BJ (cell line): ENCODE data around the gene HS3ST2. TPM values are rescaled to one million over a fixed set of nuclear protein-coding genes. Genes with fewer than 3 reads are reported as not detected.
A peak's percentile ranks its signal among the peaks of the same experiment; 100 is the strongest.

Experiments used
- CTCF ChIA-PET: fragments of 350-600 bp; formaldehyde crosslinking; extraction: SDS; loops from one replicate; lab custom pipeline; 2021; ENCODE audit warnings: antibody characterized with exemption, inconsistent platforms; lab: Yijun Ruan, JAX
- POLR2A ChIA-PET: fragments of 300-600 bp; sonication (Branson Sonifier 250); formaldehyde crosslinking; extraction: SDS; loops from one replicate; lab custom pipeline; 2021; ENCODE audit warnings: antibody characterized with exemption; lab: Charles Lee
- DNase-seq: peaks from one replicate; pipeline ENCODE4 v3.0.0-alpha.2; 2011; ENCODE audit warnings: low read depth
- H3K27me3 ChIP-seq: 2 replicates; pipeline ENCODE4 v1.6.0; 2011; ENCODE audit warnings: low read length; ENCODE audit not compliant: control insufficient read depth, insufficient read depth
- H3K36me3 ChIP-seq: 2 replicates; pipeline ENCODE4 v1.5.1; 2011; ENCODE audit warnings: low read length; ENCODE audit not compliant: control insufficient read depth, insufficient read depth
- H3K4me3 ChIP-seq: 2 replicates; pipeline ENCODE4 v1.5.1; 2011; ENCODE audit warnings: low read depth, mild to moderate bottlenecking, control low read depth, low read length
- polyA plus RNA-seq: library from polyadenylated mRNA; depleted of rRNA; stranded (reverse); fragments of >200 nt; gene quantifications from 2 replicates; pipeline ENCODE4 v1.2.3, GENCODE V29; 2011
- TF ChIP-seq, protein P1 (sequence below): IDR thresholded peaks from 2 replicates; pipeline ENCODE4 v1.5.1; 2011; ENCODE audit warnings: low read depth, mild to moderate bottlenecking, control low read depth, inconsistent platforms, low read length, moderate library complexity; ENCODE audit not compliant: insufficient read depth

HS3ST2 gene
- polyA plus RNA-seq, 1 experiment = not detected

GRCh38 chr16:22948603-22949368 is 134.8 kb downstream of the HS3ST2 start:
- TF ChIP-seq, protein P1, sequence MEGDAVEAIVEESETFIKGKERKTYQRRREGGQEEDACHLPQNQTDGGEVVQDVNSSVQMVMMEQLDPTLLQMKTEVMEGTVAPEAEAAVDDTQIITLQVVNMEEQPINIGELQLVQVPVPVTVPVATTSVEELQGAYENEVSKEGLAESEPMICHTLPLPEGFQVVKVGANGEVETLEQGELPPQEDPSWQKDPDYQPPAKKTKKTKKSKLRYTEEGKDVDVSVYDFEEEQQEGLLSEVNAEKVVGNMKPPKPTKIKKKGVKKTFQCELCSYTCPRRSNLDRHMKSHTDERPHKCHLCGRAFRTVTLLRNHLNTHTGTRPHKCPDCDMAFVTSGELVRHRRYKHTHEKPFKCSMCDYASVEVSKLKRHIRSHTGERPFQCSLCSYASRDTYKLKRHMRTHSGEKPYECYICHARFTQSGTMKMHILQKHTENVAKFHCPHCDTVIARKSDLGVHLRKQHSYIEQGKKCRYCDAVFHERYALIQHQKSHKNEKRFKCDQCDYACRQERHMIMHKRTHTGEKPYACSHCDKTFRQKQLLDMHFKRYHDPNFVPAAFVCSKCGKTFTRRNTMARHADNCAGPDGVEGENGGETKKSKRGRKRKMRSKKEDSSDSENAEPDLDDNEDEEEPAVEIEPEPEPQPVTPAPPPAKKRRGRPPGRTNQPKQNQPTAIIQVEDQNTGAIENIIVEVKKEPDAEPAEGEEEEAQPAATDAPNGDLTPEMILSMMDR = peak; percentile 66
- no peak overlapping the region for H3K4me3 ChIP-seq
- POLR2A ChIA-PET = no interaction called here
- CTCF ChIA-PET = interaction anchor here (0.7 to 1.4 kb wide), 2 partner anchors 35 to 266 kb away, joined by 3 to 4 read pairs; no protein-coding TSS in a partner anchor
- no peaks in the 10 kb centered on the region for H3K36me3 ChIP-seq
- no peak for DNase-seq
- no peaks in the 10 kb centered on the region; the same call in 1 of the 2 replicates for H3K27me3 ChIP-seq

- CTCF ChIA-PET = interaction anchor here (0.6 kb wide), 1 partner anchor 40 kb away, joined by 3 read pairs; no protein-coding TSS in a partner anchor
- no peak for DNase-seq
- POLR2A ChIA-PET = no interaction called here
Observed at GRCh38 chr16:22955461-22956070, 141.6 kb downstream of the HS3ST2 start.

GRCh38 chr16:22961206-22961605 is 147.2 kb downstream of the HS3ST2 start:
- CTCF ChIA-PET = no interaction called here
- no peaks in the 10 kb centered on the region for H3K27me3 ChIP-seq
- TF ChIP-seq, protein P1 = no peak
- no peak overlapping the region for H3K4me3 ChIP-seq
- DNase-seq = no peak
- H3K36me3 ChIP-seq = no peaks in the 10 kb centered on the region
- POLR2A ChIA-PET = no interaction called here

More at GRCh38 chr16:22955461-22956070, 141.6 kb downstream of the HS3ST2 start:
- TF ChIP-seq, protein P1 = no peak
- H3K36me3 ChIP-seq = no peaks in the 10 kb centered on the region
- H3K27me3 ChIP-seq = no peaks in the 10 kb centered on the region
- H3K4me3 ChIP-seq = no peak overlapping the region

DNA sequence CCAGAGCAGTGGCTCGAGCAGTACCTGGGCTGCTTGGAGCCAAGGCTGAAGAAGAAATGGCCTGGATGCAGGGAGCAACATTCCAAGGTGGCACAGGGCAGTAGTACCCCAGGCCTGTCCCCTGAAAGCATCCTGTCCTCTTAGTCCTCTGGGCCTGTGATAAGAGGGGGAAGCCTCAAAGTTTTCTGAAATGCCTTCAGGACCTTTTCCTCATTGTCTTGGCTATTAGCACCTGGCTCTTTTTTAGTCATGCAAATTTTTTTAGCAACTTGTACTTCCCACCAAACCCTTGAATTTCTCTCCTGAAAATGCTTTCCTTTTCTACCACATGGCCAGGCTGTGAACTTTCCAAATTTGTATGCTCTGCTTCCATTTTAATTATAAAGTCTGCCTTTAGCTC is 148.9 kb downstream of the HS3ST2 start:
- H3K27me3 ChIP-seq = no peaks in the 10 kb centered on the region
- TF ChIP-seq, protein P1 = no peak
- H3K4me3 ChIP-seq = no peak overlapping the region
- ChIA-PET POLR2A (no interaction called here), CTCF (interaction anchor here (1.2 kb wide), 1 partner anchor 16 kb away, joined by 4 read pairs; no protein-coding TSS in a partner anchor)
- no peaks in the 10 kb centered on the region for H3K36me3 ChIP-seq
- no peak for DNase-seq
